Osteoblast (primary cell): ENCODE measurements around the gene FAHD1. TPM values are rescaled to one million over a fixed set of nuclear protein-coding genes. Genes with fewer than 3 reads are reported as not detected.
A peak's percentile ranks its signal among the peaks of the same experiment; 100 is the strongest.
"Not testable (repeated sequence)": the region's sequence is repeated elsewhere in the genome, so short reads cannot be mapped to it uniquely, and the experiment has no call there.

ENCODE experiments used
- DNase-seq: peaks from one replicate; pipeline ENCODE4 v3.0.0; 2011; ENCODE audit warnings: low spot score, mixed read lengths; ENCODE audit not compliant: insufficient read length; ENCODE audit errors: missing footprints
- H2AFZ ChIP-seq: 2 replicates; pipeline ENCODE4 v1.6.0; 2011; ENCODE audit warnings: mild to moderate bottlenecking, low read length
- H3K27ac ChIP-seq: 2 replicates; pipeline ENCODE4 v1.5.1; 2011; ENCODE audit warnings: mild to moderate bottlenecking, low read depth, low read length, moderate library complexity
- H3K27me3 ChIP-seq: 2 replicates; pipeline ENCODE4 v1.6.0; 2012; ENCODE audit warnings: mild to moderate bottlenecking, control low read depth, inconsistent platforms, low read length, moderate library complexity; ENCODE audit not compliant: insufficient read depth
- H3K36me3 ChIP-seq: 2 replicates; pipeline ENCODE4 v1.5.1; 2011; ENCODE audit warnings: mild to moderate bottlenecking, low read length, control low read depth, moderate library complexity; ENCODE audit not compliant: insufficient read depth
- H3K4me1 ChIP-seq: 2 replicates; pipeline ENCODE4 v1.5.1; 2011; ENCODE audit warnings: mild to moderate bottlenecking, low read length, control low read depth, moderate library complexity; ENCODE audit not compliant: insufficient read depth
- H3K4me2 ChIP-seq: 2 replicates; pipeline ENCODE4 v1.6.0; 2011; ENCODE audit warnings: mild to moderate bottlenecking, low read length; ENCODE audit not compliant: insufficient read depth
- H3K4me3 ChIP-seq: fragments of 200-600 bp; sonication (generic); 3 replicates; pipeline ENCODE4 v1.5.1; 2012; ENCODE audit warnings: mild to moderate bottlenecking, low read length, inconsistent platforms; ENCODE audit not compliant: insufficient read depth
- H3K79me2 ChIP-seq: 2 replicates; pipeline ENCODE4 v1.6.0; 2012; ENCODE audit warnings: mild to moderate bottlenecking, low read length, control low read depth, inconsistent platforms; ENCODE audit not compliant: insufficient read depth
- H3K9me3 ChIP-seq: 2 replicates; pipeline ENCODE4 v1.5.1; 2011; ENCODE audit warnings: low read depth, low read length, control low read depth
- H4K20me1 ChIP-seq: 2 replicates; pipeline ENCODE4 v1.6.0; 2012; ENCODE audit warnings: mild to moderate bottlenecking, low read length, control low read depth; ENCODE audit not compliant: insufficient read depth
- CTCF ChIP-seq: IDR thresholded peaks from 2 replicates; pipeline ENCODE4 v1.5.1; 2011; ENCODE audit warnings: mild to moderate bottlenecking, low read depth, low read length, moderate library complexity; ENCODE audit errors: extremely low read depth
- total RNA-seq: library from RNA; depleted of rRNA; stranded (reverse); fragments of >200 nt; gene quantifications from 2 replicates; pipeline ENCODE4 v1.2.3, GENCODE V29; 2012

The FAHD1 gene
- total RNA-seq, 1 donor = 72.7 TPM

DNA sequence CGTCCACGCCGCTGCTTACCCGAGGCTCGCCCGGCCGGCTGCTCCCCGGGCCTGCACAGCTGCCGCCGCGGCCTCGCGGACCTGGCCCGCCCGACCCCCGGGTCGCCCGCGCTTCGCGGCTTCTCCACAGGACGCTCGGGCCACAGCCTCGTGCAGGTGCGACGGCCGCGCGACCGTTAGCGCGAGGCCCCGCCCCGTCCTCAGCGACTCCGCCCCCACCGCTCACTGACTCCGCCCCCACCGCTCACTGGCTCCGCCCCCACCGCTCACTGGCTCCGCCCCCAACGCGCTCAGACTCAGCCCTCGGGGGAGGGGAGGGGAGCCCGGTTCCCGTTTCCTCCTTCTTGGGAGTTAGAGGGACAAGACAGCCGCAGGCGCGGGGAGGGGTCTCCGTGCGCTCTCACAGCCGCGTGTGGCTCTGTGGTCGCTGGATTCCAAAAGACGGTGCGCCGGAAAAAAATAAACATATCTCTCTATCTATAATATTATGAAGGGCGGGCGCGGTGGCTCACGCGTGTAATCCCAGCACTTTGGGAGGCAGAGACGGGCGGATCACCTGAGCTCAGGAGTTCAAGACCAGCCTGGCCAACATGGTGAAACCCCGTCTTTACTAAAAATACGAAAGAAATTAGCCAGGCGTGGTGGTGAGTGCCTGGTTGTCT lies 45.1 kb downstream of the FAHD1 start, which contains the start of gene MEIOB:
MEIOB (minus strand) TSS at position 191 of the 662 bp plus-strand sequence. CDS start 3,989 bp downstream, outside the sequence.
- DNase-seq = no peak
- no peak within 1 kb of the TSS for H3K27ac ChIP-seq
- H3K4me1 ChIP-seq = peaks cover 8% of the 10 kb centered on the region
- no peaks in the 10 kb centered on the region for H3K9me3 ChIP-seq
- no peak for TF ChIP-seq CTCF
- peak within 1 kb of the TSS; percentile 39 for H3K4me3 ChIP-seq
- H2AFZ ChIP-seq = peak within 1 kb of the TSS; percentile 15
- no peaks in the 10 kb centered on the region for H3K79me2 ChIP-seq
- no peaks in the 10 kb centered on the region for H3K36me3 ChIP-seq
- H3K27me3 ChIP-seq = peaks cover 27% of the 10 kb centered on the region
- peak within 1 kb of the TSS; percentile 55 for H3K4me2 ChIP-seq
- H4K20me1 ChIP-seq = no peaks in the 10 kb centered on the region

DNA sequence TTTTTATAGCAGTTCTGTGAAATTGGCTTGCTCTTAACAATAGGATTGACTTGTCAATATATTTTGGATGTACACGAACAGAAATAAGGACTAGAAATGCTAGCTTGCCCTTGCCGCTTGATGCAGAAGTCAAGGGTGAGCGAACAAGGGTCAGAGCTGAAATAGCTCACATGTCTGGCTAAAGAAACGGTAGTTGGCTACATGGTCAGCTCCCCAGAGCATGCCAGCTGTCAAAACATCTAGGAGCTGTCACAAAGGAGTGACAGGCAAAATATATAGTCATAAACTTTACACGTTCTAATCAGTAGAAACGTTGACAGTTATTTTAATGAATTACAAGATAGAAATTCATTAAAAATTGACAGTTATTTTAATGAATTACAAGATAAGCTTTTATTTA lies 47.8 kb downstream of the FAHD1 start:
- peaks cover 41% of the 10 kb centered on the region for H3K27me3 ChIP-seq
- DNase-seq = no peak

GRCh38 chr16:1876066-1876465 lies 49.1 kb downstream of the FAHD1 start:
- not testable (repeated sequence) for H3K36me3 ChIP-seq, H3K9me3 ChIP-seq, H3K27ac ChIP-seq, H2AFZ ChIP-seq, H3K79me2 ChIP-seq, H3K4me3 ChIP-seq, DNase-seq, H3K4me2 ChIP-seq, H3K4me1 ChIP-seq, H4K20me1 ChIP-seq
- H3K27me3 ChIP-seq = peaks cover 41% of the 10 kb centered on the region

More for the DNA sequence above, 47.8 kb downstream of the FAHD1 start:
- H3K79me2 ChIP-seq = no peaks in the 10 kb centered on the region
- no peak overlapping the region for H3K4me3 ChIP-seq
- H3K4me1 ChIP-seq = peaks cover 8% of the 10 kb centered on the region
- H3K4me2 ChIP-seq = no peak overlapping the region
- H4K20me1 ChIP-seq = no peaks in the 10 kb centered on the region
- H3K27ac ChIP-seq = no peak overlapping the region
- TF ChIP-seq CTCF = no peak
- H3K9me3 ChIP-seq = no peaks in the 10 kb centered on the region
- H3K36me3 ChIP-seq = no peaks in the 10 kb centered on the region
- no peak overlapping the region for H2AFZ ChIP-seq

GRCh38 chr16:1876468-1876867 lies 49.5 kb downstream of the FAHD1 start:
- Histone ChIP-seq H3K4me3 (no peak overlapping the region), H3K79me2 (no peaks in the 10 kb centered on the region), H3K27me3 (peaks cover 41% of the 10 kb centered on the region), H3K9me3 (no peaks in the 10 kb centered on the region), H2AFZ (no peak overlapping the region), H3K4me1 (no peaks in the 10 kb centered on the region), H3K36me3 (no peaks in the 10 kb centered on the region), H4K20me1 (no peaks in the 10 kb centered on the region), H3K4me2 (no peak overlapping the region), H3K27ac (no peak overlapping the region)
- DNase-seq = no peak
- no peak for TF ChIP-seq CTCF
